ENCODE results near the gene TMEM208. TPM values are rescaled to one million over a fixed set of nuclear protein-coding genes. Genes with fewer than 3 reads are reported as not detected.
A peak's percentile ranks its signal among the peaks of the same experiment; 100 is the strongest.

Gene TMEM208
- total and polyA plus RNA-seq, 2 of the 13 experiments (the other 11 are each of a cell fraction or from before 2014, with no cell fraction given), result 58.8 to 72.9 TPM

GRCh38 chr16:67226804-67227566, at the start of gene TMEM208 (continued):
- TF ChIP-seq CREB3 (CRISPR knock-in tag; IDR thresholded peaks at IDR 0.05) (no peak), MAX (IDR thresholded peaks at IDR 0.05) (peak; percentile 91), MEF2D (CRISPR knock-in tag; IDR thresholded peaks at IDR 0.05) (peak; percentile 27; the same call in 1 of the 2 replicates), MED1 (CRISPR knock-in tag; IDR thresholded peaks at IDR 0.05) (peak; percentile 81), ZNF878 (CRISPR knock-in tag; IDR thresholded peaks at IDR 0.05) (no peak), TARDBP (CRISPR knock-in tag; IDR thresholded peaks at IDR 0.05) (peak; percentile 96), PRPF4 (IDR thresholded peaks at IDR 0.05; ENCODE audit: low read depth, low read length, poor library complexity, severe bottlenecking) (no peak), E2F1 (CRISPR knock-in tag; IDR thresholded peaks at IDR 0.05) (peak; percentile 75; the same call in 1 of the 2 replicates), SP4 (CRISPR knock-in tag; IDR thresholded peaks at IDR 0.05) (peak; percentile 100), ZNF256 (CRISPR knock-in tag; conservative IDR thresholded peaks at IDR 0.05) (peak; percentile 94), SMC3 (IDR thresholded peaks at IDR 0.05; ENCODE audit: low read length) (no peak), NFYB (CRISPR knock-in tag; IDR thresholded peaks at IDR 0.05) (peak; percentile 41; the same call in 1 of the 2 replicates), NR2C2 (CRISPR knock-in tag; IDR thresholded peaks at IDR 0.05; ENCODE audit: borderline replicate concordance) (peak; percentile 94)
- TF ChIP-seq, protein P1, sequence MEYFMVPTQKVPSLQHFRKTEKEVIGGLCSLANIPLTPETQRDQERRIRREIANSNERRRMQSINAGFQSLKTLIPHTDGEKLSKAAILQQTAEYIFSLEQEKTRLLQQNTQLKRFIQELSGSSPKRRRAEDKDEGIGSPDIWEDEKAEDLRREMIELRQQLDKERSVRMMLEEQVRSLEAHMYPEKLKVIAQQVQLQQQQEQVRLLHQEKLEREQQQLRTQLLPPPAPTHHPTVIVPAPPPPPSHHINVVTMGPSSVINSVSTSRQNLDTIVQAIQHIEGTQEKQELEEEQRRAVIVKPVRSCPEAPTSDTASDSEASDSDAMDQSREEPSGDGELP (IDR thresholded peaks at IDR 0.05; ENCODE audit: borderline replicate concordance, low read depth), result no peak
- TF ChIP-seq, protein P2, sequence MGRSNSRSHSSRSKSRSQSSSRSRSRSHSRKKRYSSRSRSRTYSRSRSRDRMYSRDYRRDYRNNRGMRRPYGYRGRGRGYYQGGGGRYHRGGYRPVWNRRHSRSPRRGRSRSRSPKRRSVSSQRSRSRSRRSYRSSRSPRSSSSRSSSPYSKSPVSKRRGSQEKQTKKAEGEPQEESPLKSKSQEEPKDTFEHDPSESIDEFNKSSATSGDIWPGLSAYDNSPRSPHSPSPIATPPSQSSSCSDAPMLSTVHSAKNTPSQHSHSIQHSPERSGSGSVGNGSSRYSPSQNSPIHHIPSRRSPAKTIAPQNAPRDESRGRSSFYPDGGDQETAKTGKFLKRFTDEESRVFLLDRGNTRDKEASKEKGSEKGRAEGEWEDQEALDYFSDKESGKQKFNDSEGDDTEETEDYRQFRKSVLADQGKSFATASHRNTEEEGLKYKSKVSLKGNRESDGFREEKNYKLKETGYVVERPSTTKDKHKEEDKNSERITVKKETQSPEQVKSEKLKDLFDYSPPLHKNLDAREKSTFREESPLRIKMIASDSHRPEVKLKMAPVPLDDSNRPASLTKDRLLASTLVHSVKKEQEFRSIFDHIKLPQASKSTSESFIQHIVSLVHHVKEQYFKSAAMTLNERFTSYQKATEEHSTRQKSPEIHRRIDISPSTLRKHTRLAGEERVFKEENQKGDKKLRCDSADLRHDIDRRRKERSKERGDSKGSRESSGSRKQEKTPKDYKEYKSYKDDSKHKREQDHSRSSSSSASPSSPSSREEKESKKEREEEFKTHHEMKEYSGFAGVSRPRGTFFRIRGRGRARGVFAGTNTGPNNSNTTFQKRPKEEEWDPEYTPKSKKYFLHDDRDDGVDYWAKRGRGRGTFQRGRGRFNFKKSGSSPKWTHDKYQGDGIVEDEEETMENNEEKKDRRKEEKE (IDR thresholded peaks at IDR 0.05), result no peak
- TF ChIP-seq, protein P3, sequence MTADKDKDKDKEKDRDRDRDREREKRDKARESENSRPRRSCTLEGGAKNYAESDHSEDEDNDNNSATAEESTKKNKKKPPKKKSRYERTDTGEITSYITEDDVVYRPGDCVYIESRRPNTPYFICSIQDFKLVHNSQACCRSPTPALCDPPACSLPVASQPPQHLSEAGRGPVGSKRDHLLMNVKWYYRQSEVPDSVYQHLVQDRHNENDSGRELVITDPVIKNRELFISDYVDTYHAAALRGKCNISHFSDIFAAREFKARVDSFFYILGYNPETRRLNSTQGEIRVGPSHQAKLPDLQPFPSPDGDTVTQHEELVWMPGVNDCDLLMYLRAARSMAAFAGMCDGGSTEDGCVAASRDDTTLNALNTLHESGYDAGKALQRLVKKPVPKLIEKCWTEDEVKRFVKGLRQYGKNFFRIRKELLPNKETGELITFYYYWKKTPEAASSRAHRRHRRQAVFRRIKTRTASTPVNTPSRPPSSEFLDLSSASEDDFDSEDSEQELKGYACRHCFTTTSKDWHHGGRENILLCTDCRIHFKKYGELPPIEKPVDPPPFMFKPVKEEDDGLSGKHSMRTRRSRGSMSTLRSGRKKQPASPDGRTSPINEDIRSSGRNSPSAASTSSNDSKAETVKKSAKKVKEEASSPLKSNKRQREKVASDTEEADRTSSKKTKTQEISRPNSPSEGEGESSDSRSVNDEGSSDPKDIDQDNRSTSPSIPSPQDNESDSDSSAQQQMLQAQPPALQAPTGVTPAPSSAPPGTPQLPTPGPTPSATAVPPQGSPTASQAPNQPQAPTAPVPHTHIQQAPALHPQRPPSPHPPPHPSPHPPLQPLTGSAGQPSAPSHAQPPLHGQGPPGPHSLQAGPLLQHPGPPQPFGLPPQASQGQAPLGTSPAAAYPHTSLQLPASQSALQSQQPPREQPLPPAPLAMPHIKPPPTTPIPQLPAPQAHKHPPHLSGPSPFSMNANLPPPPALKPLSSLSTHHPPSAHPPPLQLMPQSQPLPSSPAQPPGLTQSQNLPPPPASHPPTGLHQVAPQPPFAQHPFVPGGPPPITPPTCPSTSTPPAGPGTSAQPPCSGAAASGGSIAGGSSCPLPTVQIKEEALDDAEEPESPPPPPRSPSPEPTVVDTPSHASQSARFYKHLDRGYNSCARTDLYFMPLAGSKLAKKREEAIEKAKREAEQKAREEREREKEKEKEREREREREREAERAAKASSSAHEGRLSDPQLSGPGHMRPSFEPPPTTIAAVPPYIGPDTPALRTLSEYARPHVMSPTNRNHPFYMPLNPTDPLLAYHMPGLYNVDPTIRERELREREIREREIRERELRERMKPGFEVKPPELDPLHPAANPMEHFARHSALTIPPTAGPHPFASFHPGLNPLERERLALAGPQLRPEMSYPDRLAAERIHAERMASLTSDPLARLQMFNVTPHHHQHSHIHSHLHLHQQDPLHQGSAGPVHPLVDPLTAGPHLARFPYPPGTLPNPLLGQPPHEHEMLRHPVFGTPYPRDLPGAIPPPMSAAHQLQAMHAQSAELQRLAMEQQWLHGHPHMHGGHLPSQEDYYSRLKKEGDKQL (CRISPR knock-in tag; IDR thresholded peaks at IDR 0.05; ENCODE audit: low read depth), result peak; percentile 58; the same call in 1 of the 2 replicates

Measured in HepG2 (cell line).